WERI-Rb-1 (cell line): ENCODE results near the gene QKI.

Experiments used
- DNase-seq: peaks from one replicate; pipeline ENCODE4 v3.0.0-alpha.2; 2020
- H3K27ac ChIP-seq: fragments of 250-450 bp; sonication (Bioruptor Pico); 2 replicates; pipeline ENCODE4 v1.5.1; 2020; ENCODE audit warnings: mild to moderate bottlenecking, moderate library complexity
- H3K27me3 ChIP-seq: fragments of 250-450 bp; sonication (Bioruptor Pico); 2 replicates; pipeline ENCODE4 v1.5.1; 2021; ENCODE audit warnings: mild to moderate bottlenecking, low read depth, moderate library complexity; ENCODE audit not compliant: insufficient read depth, severe bottlenecking
- H3K36me3 ChIP-seq: fragments of 250-450 bp; sonication (Bioruptor Pico); 2 replicates; pipeline ENCODE4 v1.5.1; 2020; ENCODE audit warnings: mild to moderate bottlenecking, moderate library complexity
- H3K4me3 ChIP-seq: 2 replicates; pipeline ENCODE4 v1.5.1; 2011; ENCODE audit warnings: low read depth, mild to moderate bottlenecking, control low read depth, low read length
- H3K9me3 ChIP-seq: fragments of 250-450 bp; sonication (Bioruptor Pico); 2 replicates; pipeline ENCODE4 v1.5.1; 2021; ENCODE audit warnings: mild to moderate bottlenecking, moderate library complexity; ENCODE audit not compliant: severe bottlenecking
- TF ChIP-seq, protein P1 (sequence below): IDR thresholded peaks from 2 replicates; pipeline ENCODE4 v1.5.1; 2011; ENCODE audit warnings: low read depth, mild to moderate bottlenecking, control low read depth, inconsistent platforms, low read length

QKI gene

DNA sequence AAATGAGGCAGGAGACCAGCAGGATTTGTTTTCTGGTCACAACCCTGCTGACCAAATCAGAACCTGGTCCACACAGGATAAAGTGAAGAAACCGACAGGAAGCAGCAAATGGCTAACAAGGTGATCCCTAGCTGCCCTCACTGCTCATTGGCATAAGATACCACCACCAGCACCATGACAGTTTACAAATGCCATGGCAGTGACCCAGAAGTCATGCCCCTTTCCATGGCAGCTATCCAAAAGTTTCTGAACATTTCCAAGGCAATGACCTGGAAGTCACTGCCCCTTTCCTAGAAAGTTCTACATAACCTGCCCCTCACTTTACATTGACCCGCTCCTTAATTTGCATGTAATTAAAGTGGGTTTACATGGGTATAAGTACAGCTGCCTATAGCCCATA, 185.2 kb downstream of the QKI start:
- TF ChIP-seq, protein P1, sequence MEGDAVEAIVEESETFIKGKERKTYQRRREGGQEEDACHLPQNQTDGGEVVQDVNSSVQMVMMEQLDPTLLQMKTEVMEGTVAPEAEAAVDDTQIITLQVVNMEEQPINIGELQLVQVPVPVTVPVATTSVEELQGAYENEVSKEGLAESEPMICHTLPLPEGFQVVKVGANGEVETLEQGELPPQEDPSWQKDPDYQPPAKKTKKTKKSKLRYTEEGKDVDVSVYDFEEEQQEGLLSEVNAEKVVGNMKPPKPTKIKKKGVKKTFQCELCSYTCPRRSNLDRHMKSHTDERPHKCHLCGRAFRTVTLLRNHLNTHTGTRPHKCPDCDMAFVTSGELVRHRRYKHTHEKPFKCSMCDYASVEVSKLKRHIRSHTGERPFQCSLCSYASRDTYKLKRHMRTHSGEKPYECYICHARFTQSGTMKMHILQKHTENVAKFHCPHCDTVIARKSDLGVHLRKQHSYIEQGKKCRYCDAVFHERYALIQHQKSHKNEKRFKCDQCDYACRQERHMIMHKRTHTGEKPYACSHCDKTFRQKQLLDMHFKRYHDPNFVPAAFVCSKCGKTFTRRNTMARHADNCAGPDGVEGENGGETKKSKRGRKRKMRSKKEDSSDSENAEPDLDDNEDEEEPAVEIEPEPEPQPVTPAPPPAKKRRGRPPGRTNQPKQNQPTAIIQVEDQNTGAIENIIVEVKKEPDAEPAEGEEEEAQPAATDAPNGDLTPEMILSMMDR = no peak

DNA sequence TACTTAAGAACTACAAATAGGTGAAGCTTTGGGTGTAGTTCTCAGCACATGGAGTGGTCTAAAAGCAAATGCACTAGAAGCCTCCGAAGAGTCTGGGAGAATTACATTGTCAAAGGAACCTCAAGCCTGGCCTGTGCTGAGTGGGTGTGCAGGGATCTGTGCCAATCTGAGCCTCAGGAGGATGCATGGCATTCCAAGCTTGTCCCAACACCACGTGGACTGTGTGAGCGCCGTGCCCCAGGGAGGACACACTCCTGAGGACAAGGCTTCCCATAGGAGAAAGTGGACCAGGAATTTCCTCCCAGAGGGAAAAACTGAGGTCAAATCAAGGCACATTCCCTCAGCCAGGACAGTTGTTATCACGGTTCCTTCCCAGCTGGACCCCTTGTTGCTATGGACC, 185.8 kb downstream of the QKI start:
- TF ChIP-seq, protein P1 = no peak
- H3K4me3 ChIP-seq = no peak overlapping the region
- H3K27ac ChIP-seq = no peak overlapping the region
- DNase-seq = no peak
- H3K27me3 ChIP-seq = no peaks in the 10 kb centered on the region
- H3K9me3 ChIP-seq = no peaks in the 10 kb centered on the region
- H3K36me3 ChIP-seq = no peaks in the 10 kb centered on the region

More for the DNA sequence above, 185.2 kb downstream of the QKI start:
- no peaks in the 10 kb centered on the region for H3K27me3 ChIP-seq
- H3K36me3 ChIP-seq = no peaks in the 10 kb centered on the region
- H3K4me3 ChIP-seq = no peak overlapping the region
- DNase-seq = no peak
- H3K27ac ChIP-seq = no peak overlapping the region
- no peaks in the 10 kb centered on the region for H3K9me3 ChIP-seq

GRCh38 chr6:163600781-163601180, 186.3 kb downstream of the QKI start:
- H3K27ac ChIP-seq = no peak overlapping the region
- H3K36me3 ChIP-seq = no peaks in the 10 kb centered on the region
- no peak for DNase-seq
- no peak overlapping the region for H3K4me3 ChIP-seq
- no peaks in the 10 kb centered on the region for H3K9me3 ChIP-seq
- H3K27me3 ChIP-seq = no peaks in the 10 kb centered on the region
- TF ChIP-seq, protein P1 = no peak

DNA sequence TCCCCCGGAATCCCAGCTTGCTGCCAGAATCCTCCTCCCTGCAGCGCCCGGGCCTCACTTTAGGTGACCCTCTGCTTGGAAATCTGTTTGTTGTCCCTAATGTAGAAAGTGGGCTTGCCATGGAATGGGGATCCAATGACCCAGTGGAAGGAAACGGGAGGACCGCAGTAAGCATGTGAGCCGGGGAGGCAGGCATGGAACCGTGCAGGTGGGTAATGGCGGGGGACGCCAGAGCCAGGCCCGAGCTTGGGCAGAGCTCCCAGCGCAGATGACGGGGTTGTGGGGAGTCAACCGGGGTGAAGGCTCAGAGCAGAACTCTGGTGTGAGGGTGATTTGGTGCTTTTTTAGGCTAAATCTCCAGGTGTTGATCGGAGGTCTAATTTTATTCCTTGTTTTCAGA, 188.3 kb downstream of the QKI start:
- Histone ChIP-seq H3K27me3 (no peaks in the 10 kb centered on the region), H3K9me3 (no peaks in the 10 kb centered on the region), H3K27ac (no peak overlapping the region), H3K36me3 (no peaks in the 10 kb centered on the region), H3K4me3 (no peak overlapping the region)
- TF ChIP-seq, protein P1 = no peak
- no peak for DNase-seq

GRCh38 chr6:163603395-163603794, 188.9 kb downstream of the QKI start:
- Histone ChIP-seq H3K9me3 (no peaks in the 10 kb centered on the region), H3K36me3 (no peaks in the 10 kb centered on the region), H3K4me3 (no peak overlapping the region), H3K27ac (no peak overlapping the region), H3K27me3 (no peaks in the 10 kb centered on the region)
- no peak for DNase-seq
- TF ChIP-seq, protein P1 = no peak

GRCh38 chr6:163605385-163606097, 191.0 kb downstream of the QKI start:
- no peak overlapping the region for H3K27ac ChIP-seq
- no peaks in the 10 kb centered on the region for H3K36me3 ChIP-seq
- TF ChIP-seq, protein P1 = no peak
- H3K4me3 ChIP-seq = no peak overlapping the region
- no peaks in the 10 kb centered on the region for H3K27me3 ChIP-seq
- no peak for DNase-seq
- no peaks in the 10 kb centered on the region for H3K9me3 ChIP-seq
